Naive thymus-derived CD8-positive, alpha-beta T cell (primary cell): ENCODE data around the gene MYO5A. TPM values are rescaled to one million over a fixed set of nuclear protein-coding genes. Genes with fewer than 3 reads are reported as not detected.

Experiments
- ATAC-seq, 2 donors: fragments of 150-1000 bp; cut with Tn5 transposase in 1 of 2; sonication (Bioruptor Pico), chemical (Tn5 transposase) in 1 of 2; 1 replicate in 1 of 2; 2 replicates in 1 of 2; pipeline ENCODE4 v1.10.0; 2021; ENCODE audit warnings: mild to moderate bottlenecking in 2 of 2, moderate library complexity in 2 of 2
- POLR2A ChIA-PET: fragments of 350-600 bp; sonication (Branson Sonifier 250); formaldehyde crosslinking; loops from one replicate; lab custom pipeline; 2021; ENCODE audit warnings: antibody characterized with exemption; lab: Charles Lee
- DNase-seq, 10 donors: peaks; one replicate each; pipeline versions ENCODE4 v3.0.0 to v3.0.0-alpha.2; 2020 to 2022
- H3K27ac Mint-ChIP-seq, 10 donors: one replicate each; pipeline ENCODE4 v1.8.0; 2020 to 2022; ENCODE audit warnings: mild to moderate bottlenecking in 10 of 10, mixed read lengths in 10 of 10, moderate library complexity in 4 of 10, inconsistent platforms in 1 of 10
- H3K27me3 Mint-ChIP-seq, 5 donors: one replicate each; pipeline ENCODE4 v1.8.0; 2021 to 2022; ENCODE audit warnings: mixed read lengths in 5 of 5
- H3K36me3 Mint-ChIP-seq, 3 donors: one replicate each; pipeline ENCODE4 v1.8.0; 2020 to 2022; ENCODE audit warnings: mixed read lengths in 3 of 3, mild to moderate bottlenecking in 2 of 3, inconsistent platforms in 1 of 3
- H3K4me1 Mint-ChIP-seq, 4 donors: one replicate each; pipeline ENCODE4 v1.8.0; 2021 to 2022; ENCODE audit warnings: mixed read lengths in 4 of 4
- H3K4me3 Mint-ChIP-seq, 10 donors: one replicate each; pipeline ENCODE4 v1.8.0; 2020 to 2022; ENCODE audit warnings: mild to moderate bottlenecking in 10 of 10, mixed read lengths in 10 of 10, moderate library complexity in 6 of 10, inconsistent platforms in 1 of 10
- H3K9me3 Mint-ChIP-seq, 9 donors: one replicate each; pipeline ENCODE4 v1.8.0; 2020 to 2022; ENCODE audit warnings: mixed read lengths in 9 of 9, mild to moderate bottlenecking in 3 of 9, inconsistent platforms in 1 of 9, moderate library complexity in 1 of 9
- polyA plus RNA-seq, 3 donors: library from polyadenylated mRNA; unstranded; fragments of 300-500 nt; fragmentation: Illumina TruSeq; gene quantifications; one replicate each; pipeline ENCODE4 v1.2.3, GENCODE V29; 2021
- total RNA-seq, 8 experiments: library from RNA in 2 of 8; stranded (reverse) in 2 of 8; gene quantifications; one replicate each; pipeline ENCODE4 v1.2.3 and lab custom pipeline; 2021 to 2026

MYO5A gene
- total and polyA plus RNA-seq, 5 experiments from 2014 or later: 2.3 to 23.2 (median 5.6) TPM

GRCh38 chr15:52361494-52361893 is 167.2 kb downstream of the MYO5A start:
- DNase-seq: no peak
- H3K4me1 Mint-ChIP-seq: no peaks in the 10 kb centered on the region
- H3K9me3 Mint-ChIP-seq: no peaks in the 10 kb centered on the region
- POLR2A ChIA-PET: no interaction called here
- peaks cover 0 to 80% (median 27%) of the 10 kb centered on the region in 3 donors for H3K36me3 Mint-ChIP-seq
- no peaks in the 10 kb centered on the region for H3K27me3 Mint-ChIP-seq
- H3K27ac Mint-ChIP-seq: peak overlapping the region in 1 of 10 donors; percentile 56
- H3K4me3 Mint-ChIP-seq: no peak overlapping the region
- ATAC-seq: no peak

- POLR2A ChIA-PET: no interaction called here
- Mint-ChIP-seq H3K4me1 (no peaks in the 10 kb centered on the region), H3K27me3 (no peaks in the 10 kb centered on the region), H3K4me3 (no peak overlapping the region), H3K36me3 (peaks cover 0 to 70% (median 25%) of the 10 kb centered on the region in 3 donors), H3K9me3 (no peaks in the 10 kb centered on the region), H3K27ac (peak overlapping the region in 2 of 10 donors; percentile 34 to 36)
- ATAC-seq (no peak), DNase-seq (no peak)
Observed at GRCh38 chr15:52360229-52361203, 168.2 kb downstream of the MYO5A start.

- no peaks in the 10 kb centered on the region for H3K9me3 Mint-ChIP-seq
- no peaks in the 10 kb centered on the region for H3K27me3 Mint-ChIP-seq
- POLR2A ChIA-PET: no interaction called here
- H3K36me3 Mint-ChIP-seq: peaks cover 0 to 69% (median 19%) of the 10 kb centered on the region in 3 donors
- no peak overlapping the region for H3K4me3 Mint-ChIP-seq
- ATAC-seq (no peak), DNase-seq (no peak)
- no peaks in the 10 kb centered on the region for H3K4me1 Mint-ChIP-seq
- no peak overlapping the region for H3K27ac Mint-ChIP-seq
Observed at GRCh38 chr15:52359722-52360121, 169.0 kb downstream of the MYO5A start.

- H3K9me3 Mint-ChIP-seq: no peaks in the 10 kb centered on the region
- H3K4me3 Mint-ChIP-seq: no peak overlapping the region
- POLR2A ChIA-PET: no interaction called here
- no peaks in the 10 kb centered on the region for H3K4me1 Mint-ChIP-seq
- no peaks in the 10 kb centered on the region for H3K27me3 Mint-ChIP-seq
- peak overlapping the region in 2 of 10 donors; percentile 24 to 47 for H3K27ac Mint-ChIP-seq
- ATAC-seq (no peak), DNase-seq (no peak)
- peaks cover 0 to 58% (median 7%) of the 10 kb centered on the region in 3 donors for H3K36me3 Mint-ChIP-seq
Observed at GRCh38 chr15:52357949-52358348, 170.7 kb downstream of the MYO5A start.

GRCh38 chr15:52352086-52352485 is 176.6 kb downstream of the MYO5A start:
- POLR2A ChIA-PET: no interaction called here
- ATAC-seq: no peak
- no peaks in the 10 kb centered on the region for H3K27me3 Mint-ChIP-seq
- no peak for DNase-seq
- peak overlapping the region in 1 of 10 donors; percentile 42 for H3K27ac Mint-ChIP-seq
- no peak overlapping the region for H3K4me3 Mint-ChIP-seq
- no peaks in the 10 kb centered on the region for H3K9me3 Mint-ChIP-seq
- no peaks in the 10 kb centered on the region for H3K4me1 Mint-ChIP-seq
- H3K36me3 Mint-ChIP-seq: peaks cover 0 to 53% (median 16%) of the 10 kb centered on the region in 3 donors

- Mint-ChIP-seq H3K4me1 (no peaks in the 10 kb centered on the region), H3K9me3 (no peaks in the 10 kb centered on the region), H3K27ac (no peak overlapping the region), H3K4me3 (no peak overlapping the region), H3K36me3 (peaks cover 0 to 57% (median 16%) of the 10 kb centered on the region in 3 donors), H3K27me3 (no peaks in the 10 kb centered on the region)
- no peak for DNase-seq
- ATAC-seq: no peak
- POLR2A ChIA-PET: no interaction called here
Observed at GRCh38 chr15:52351206-52351908, 177.3 kb downstream of the MYO5A start.

GRCh38 chr15:52350423-52350822 is 178.3 kb downstream of the MYO5A start:
- H3K27me3 Mint-ChIP-seq: no peaks in the 10 kb centered on the region
- DNase-seq: no peak
- peaks cover 0 to 66% (median 16%) of the 10 kb centered on the region in 3 donors for H3K36me3 Mint-ChIP-seq

GRCh38 chr15:52349052-52349700 is 179.5 kb downstream of the MYO5A start:
- H3K9me3 Mint-ChIP-seq: no peaks in the 10 kb centered on the region
- H3K27me3 Mint-ChIP-seq: no peaks in the 10 kb centered on the region
- peak overlapping the region in 1 of 10 donors; percentile 77 for H3K27ac Mint-ChIP-seq
- peaks cover 0 to 66% (median 16%) of the 10 kb centered on the region in 3 donors for H3K36me3 Mint-ChIP-seq
- no peak overlapping the region for H3K4me3 Mint-ChIP-seq
- H3K4me1 Mint-ChIP-seq: no peaks in the 10 kb centered on the region
- ATAC-seq (no peak), DNase-seq (no peak)
- POLR2A ChIA-PET: no interaction called here

More at GRCh38 chr15:52350423-52350822, 178.3 kb downstream of the MYO5A start:
- ATAC-seq: no peak
- Mint-ChIP-seq H3K27ac (no peak overlapping the region), H3K9me3 (no peaks in the 10 kb centered on the region), H3K4me1 (no peaks in the 10 kb centered on the region), H3K4me3 (no peak overlapping the region)
- POLR2A ChIA-PET: no interaction called here

GRCh38 chr15:52348056-52348745 is 180.5 kb downstream of the MYO5A start:
- POLR2A ChIA-PET: no interaction called here
- no peaks in the 10 kb centered on the region for H3K9me3 Mint-ChIP-seq
- no peaks in the 10 kb centered on the region for H3K4me1 Mint-ChIP-seq
- H3K36me3 Mint-ChIP-seq: peaks cover 0 to 64% (median 16%) of the 10 kb centered on the region in 3 donors
- H3K27me3 Mint-ChIP-seq: no peaks in the 10 kb centered on the region
- no peak overlapping the region for H3K4me3 Mint-ChIP-seq
- ATAC-seq (no peak), DNase-seq (no peak)
- peak overlapping the region in 1 of 10 donors; percentile 3 for H3K27ac Mint-ChIP-seq

GRCh38 chr15:52344592-52344991 is 184.1 kb downstream of the MYO5A start:
- peaks cover 0 to 58% (median 5%) of the 10 kb centered on the region in 3 donors for H3K36me3 Mint-ChIP-seq
- POLR2A ChIA-PET: no interaction called here
- ATAC-seq (no peak), DNase-seq (no peak)
- H3K27me3 Mint-ChIP-seq: no peaks in the 10 kb centered on the region
- H3K4me3 Mint-ChIP-seq: no peak overlapping the region
- no peaks in the 10 kb centered on the region for H3K4me1 Mint-ChIP-seq
- H3K27ac Mint-ChIP-seq: peak overlapping the region in 1 of 10 donors; percentile 5
- H3K9me3 Mint-ChIP-seq: no peaks in the 10 kb centered on the region

- peak overlapping the region in 1 of 10 donors; percentile 5 for H3K27ac Mint-ChIP-seq
- DNase-seq: no peak
Observed at GRCh38 chr15:52343831-52344230, 184.8 kb downstream of the MYO5A start.

GRCh38 chr15:52340093-52340492 is 188.6 kb downstream of the MYO5A start:
- no peaks in the 10 kb centered on the region for H3K4me1 Mint-ChIP-seq
- H3K9me3 Mint-ChIP-seq: no peaks in the 10 kb centered on the region
- POLR2A ChIA-PET: no interaction called here
- peaks cover 0 to 58% (median 7%) of the 10 kb centered on the region in 3 donors for H3K36me3 Mint-ChIP-seq
- H3K27me3 Mint-ChIP-seq: no peaks in the 10 kb centered on the region
- H3K27ac Mint-ChIP-seq: peak overlapping the region in 2 of 10 donors; percentile 14 to 19
- DNase-seq (no peak), ATAC-seq (no peak)
- no peak overlapping the region for H3K4me3 Mint-ChIP-seq

More at GRCh38 chr15:52343831-52344230, 184.8 kb downstream of the MYO5A start:
- H3K36me3 Mint-ChIP-seq: peaks cover 0 to 55% (median 5%) of the 10 kb centered on the region in 3 donors
- no peak overlapping the region for H3K4me3 Mint-ChIP-seq
- no peak for ATAC-seq
- H3K4me1 Mint-ChIP-seq: no peaks in the 10 kb centered on the region
- H3K27me3 Mint-ChIP-seq: no peaks in the 10 kb centered on the region
- POLR2A ChIA-PET: no interaction called here
- H3K9me3 Mint-ChIP-seq: no peaks in the 10 kb centered on the region
